ENCODE measurements around the gene NRIP1.

Gene NRIP1

GRCh38 chr21:15094706-15095105 is 29.9 kb upstream of the NRIP1 start:
- TF ChIP-seq Cebpa-rat (IDR thresholded peaks at IDR 0.05), result no peak
- Histone ChIP-seq H3K9me3 (peaks cover 3% of the 10 kb centered on the region; the same call in 1 of the 2 replicates), H4K20me1 (no peaks in the 10 kb centered on the region), H3K4me3 (no peak overlapping the region), H3K4me2 (no peak overlapping the region), H3K9ac (no peak overlapping the region), H3K4me1 (no peaks in the 10 kb centered on the region), H3K27me3 (no peaks in the 10 kb centered on the region), H3K27ac (no peak overlapping the region), H3K36me3 (no peaks in the 10 kb centered on the region)

GRCh38 chr21:15093216-15093615 is 28.4 kb upstream of the NRIP1 start:
- no peak overlapping the region for H3K9ac ChIP-seq
- peaks cover 4% of the 10 kb centered on the region; the same call in 1 of the 2 replicates for H3K4me1 ChIP-seq
- no peak overlapping the region for H3K4me3 ChIP-seq
- H3K27ac ChIP-seq, result no peak overlapping the region
- H3K36me3 ChIP-seq, result no peaks in the 10 kb centered on the region
- H3K9me3 ChIP-seq, result peaks cover 3% of the 10 kb centered on the region; the same call in 1 of the 2 replicates
- no peak overlapping the region for H3K4me2 ChIP-seq
- TF ChIP-seq Cebpa-rat (IDR thresholded peaks at IDR 0.05), result no peak
- H3K27me3 ChIP-seq, result no peaks in the 10 kb centered on the region
- no peaks in the 10 kb centered on the region for H4K20me1 ChIP-seq

- Histone ChIP-seq H3K36me3 (no peaks in the 10 kb centered on the region), H4K20me1 (no peaks in the 10 kb centered on the region), H3K4me3 (no peak overlapping the region), H3K9ac (no peak overlapping the region), H3K9me3 (peaks cover 3% of the 10 kb centered on the region; the same call in 1 of the 2 replicates), H3K4me1 (peaks cover 6% of the 10 kb centered on the region; the same call in 1 of the 2 replicates), H3K4me2 (no peak overlapping the region), H3K27ac (no peak overlapping the region), H3K27me3 (no peaks in the 10 kb centered on the region)
- no peak for TF ChIP-seq Cebpa-rat (IDR thresholded peaks at IDR 0.05)
These were observed 27.9 kb upstream of the NRIP1 start for GRCh38 chr21:15092745-15093144.

- Histone ChIP-seq H3K4me1 (peaks cover 6% of the 10 kb centered on the region; the same call in 1 of the 2 replicates), H3K4me3 (no peak overlapping the region), H3K9me3 (0 out of 2 replicates have a peak, but pooled peaks cover 3% of the 10 kb centered on the region), H3K27ac (no peak overlapping the region), H3K4me2 (no peak overlapping the region), H3K9ac (no peak overlapping the region), H4K20me1 (no peaks in the 10 kb centered on the region), H3K36me3 (no peaks in the 10 kb centered on the region), H3K27me3 (no peaks in the 10 kb centered on the region)
- no peak for TF ChIP-seq Cebpa-rat (IDR thresholded peaks at IDR 0.05)
These were observed 25.6 kb upstream of the NRIP1 start for GRCh38 chr21:15090390-15090789.

- H4K20me1 ChIP-seq, result no peaks in the 10 kb centered on the region
- no peak for TF ChIP-seq Cebpa-rat (IDR thresholded peaks at IDR 0.05)
- H3K36me3 ChIP-seq, result no peaks in the 10 kb centered on the region
- no peak overlapping the region for H3K9ac ChIP-seq
- no peak overlapping the region for H3K27ac ChIP-seq
- H3K4me3 ChIP-seq, result no peak overlapping the region
- H3K4me1 ChIP-seq, result peaks cover 6% of the 10 kb centered on the region; the same call in 1 of the 2 replicates
- 0 out of 2 replicates have a peak, but pooled peaks cover 3% of the 10 kb centered on the region for H3K9me3 ChIP-seq
- no peaks in the 10 kb centered on the region for H3K27me3 ChIP-seq
- no peak overlapping the region for H3K4me2 ChIP-seq
These were observed 23.7 kb upstream of the NRIP1 start for GRCh38 chr21:15088488-15088887.

GRCh38 chr21:15084668-15085067 is 19.9 kb upstream of the NRIP1 start:
- H3K27ac ChIP-seq, result no peak overlapping the region
- H3K4me1 ChIP-seq, result peaks cover 6% of the 10 kb centered on the region; the same call in 1 of the 2 replicates
- H3K9me3 ChIP-seq, result no peaks in the 10 kb centered on the region
- H3K4me2 ChIP-seq, result no peak overlapping the region
- H3K4me3 ChIP-seq, result no peak overlapping the region
- no peaks in the 10 kb centered on the region for H4K20me1 ChIP-seq
- no peaks in the 10 kb centered on the region for H3K27me3 ChIP-seq
- no peak for TF ChIP-seq Cebpa-rat (IDR thresholded peaks at IDR 0.05)
- H3K36me3 ChIP-seq, result no peaks in the 10 kb centered on the region
- no peak overlapping the region for H3K9ac ChIP-seq

GRCh38 chr21:15080526-15080925 is 15.7 kb upstream of the NRIP1 start:
- no peaks in the 10 kb centered on the region for H3K4me1 ChIP-seq
- H3K27ac ChIP-seq, result no peak overlapping the region
- H3K4me2 ChIP-seq, result no peak overlapping the region
- no peaks in the 10 kb centered on the region for H3K27me3 ChIP-seq
- no peak overlapping the region for H3K9ac ChIP-seq
- no peak for TF ChIP-seq Cebpa-rat (IDR thresholded peaks at IDR 0.05)
- H4K20me1 ChIP-seq, result no peaks in the 10 kb centered on the region
- H3K36me3 ChIP-seq, result no peaks in the 10 kb centered on the region
- H3K9me3 ChIP-seq, result no peaks in the 10 kb centered on the region
- no peak overlapping the region for H3K4me3 ChIP-seq

- Histone ChIP-seq H3K27me3 (no peaks in the 10 kb centered on the region), H3K9ac (no peak overlapping the region), H3K9me3 (no peaks in the 10 kb centered on the region), H3K27ac (no peak overlapping the region), H3K4me3 (no peak overlapping the region), H3K4me1 (no peaks in the 10 kb centered on the region), H3K36me3 (no peaks in the 10 kb centered on the region), H4K20me1 (no peaks in the 10 kb centered on the region), H3K4me2 (no peak overlapping the region)
- no peak for TF ChIP-seq Cebpa-rat (IDR thresholded peaks at IDR 0.05)
These were observed 14.5 kb upstream of the NRIP1 start for GRCh38 chr21:15079269-15079668.

- H3K9ac ChIP-seq, result no peak overlapping the region
- no peaks in the 10 kb centered on the region for H3K36me3 ChIP-seq
- no peak overlapping the region for H3K4me3 ChIP-seq
- H3K4me1 ChIP-seq, result no peaks in the 10 kb centered on the region
- TF ChIP-seq Cebpa-rat (IDR thresholded peaks at IDR 0.05), result no peak
- H3K4me2 ChIP-seq, result no peak overlapping the region
- H3K27ac ChIP-seq, result no peak overlapping the region
- H3K27me3 ChIP-seq, result no peaks in the 10 kb centered on the region
- H4K20me1 ChIP-seq, result no peaks in the 10 kb centered on the region
- no peaks in the 10 kb centered on the region for H3K9me3 ChIP-seq
These were observed 13.4 kb upstream of the NRIP1 start for GRCh38 chr21:15078180-15078579.

- TF ChIP-seq Cebpa-rat (IDR thresholded peaks at IDR 0.05), result no peak
- Histone ChIP-seq H3K36me3 (no peaks in the 10 kb centered on the region), H3K4me2 (no peak overlapping the region), H3K4me1 (no peaks in the 10 kb centered on the region), H3K4me3 (no peak overlapping the region), H4K20me1 (no peaks in the 10 kb centered on the region), H3K9me3 (0 out of 2 replicates have a peak, but pooled peaks cover under 1% of the 10 kb centered on the region), H3K27ac (no peak overlapping the region), H3K9ac (no peak overlapping the region), H3K27me3 (no peaks in the 10 kb centered on the region)
These were observed 12.8 kb upstream of the NRIP1 start for GRCh38 chr21:15077529-15078145.
